HG02852 (cell line): ENCODE measurements around the gene PPCDC.

ENCODE experiments used
- ATAC-seq: cut with Tn5 transposase; IDR thresholded peaks from one replicate; pipeline ENCODE4 v1.9.1; 2021; ENCODE audit warnings: mild to moderate bottlenecking, moderate library complexity; ENCODE audit not compliant: unreplicated experiment

Gene PPCDC

GRCh38 chr15:75023181-75023871 lies at the start of gene PPCDC:
Gene PPCDC (plus strand): TSS chr15:75023590. CDS start chr15:75028319, 4,729 bp downstream.
- peak; percentile 94 for ATAC-seq

GRCh38 chr15:74976159-74976558 lies 47.2 kb upstream of the PPCDC start:
- ATAC-seq: no peak

GRCh38 chr15:74977599-74977998 lies 45.8 kb upstream of the PPCDC start:
- ATAC-seq: no peak

GRCh38 chr15:74978077-74978476 lies 45.3 kb upstream of the PPCDC start:
- no peak for ATAC-seq

GRCh38 chr15:74978503-74978902 lies 44.9 kb upstream of the PPCDC start:
- ATAC-seq: no peak

GRCh38 chr15:74982183-74982582 lies 41.2 kb upstream of the PPCDC start:
- no peak for ATAC-seq

- ATAC-seq: no peak
Measured at GRCh38 chr15:74983725-74984231, 39.6 kb upstream of the PPCDC start.

GRCh38 chr15:74988007-74988800 lies 35.2 kb upstream of the PPCDC start:
- no peak for ATAC-seq

GRCh38 chr15:74989527-74989926 lies 33.9 kb upstream of the PPCDC start:
- ATAC-seq: no peak

- ATAC-seq: no peak
Measured at GRCh38 chr15:74992619-74993018, 30.8 kb upstream of the PPCDC start.

- ATAC-seq: no peak
Measured at GRCh38 chr15:74994236-74994635, 29.2 kb upstream of the PPCDC start.

- no peak for ATAC-seq
Measured at GRCh38 chr15:74994685-74995084, 28.7 kb upstream of the PPCDC start.

- ATAC-seq: no peak
Measured at GRCh38 chr15:74995182-74995778, 28.1 kb upstream of the PPCDC start, which contains the start of gene SCAMP5. Gene SCAMP5 (plus strand): TSS chr15:74995563. CDS start chr15:75011840, 16,277 bp downstream.

GRCh38 chr15:74995779-74996765 lies 27.3 kb upstream of the PPCDC start:
- ATAC-seq: no peak

GRCh38 chr15:74997141-74997540 lies 26.2 kb upstream of the PPCDC start:
- no peak for ATAC-seq

GRCh38 chr15:74997543-74997942 lies 25.8 kb upstream of the PPCDC start:
- no peak for ATAC-seq

GRCh38 chr15:75001310-75001709 lies 22.1 kb upstream of the PPCDC start:
- ATAC-seq: no peak

- no peak for ATAC-seq
Measured at GRCh38 chr15:75002398-75002797, 21.0 kb upstream of the PPCDC start.

GRCh38 chr15:75007216-75007615 lies 16.2 kb upstream of the PPCDC start:
- no peak for ATAC-seq

GRCh38 chr15:75008221-75008625 lies 15.2 kb upstream of the PPCDC start:
- ATAC-seq: peak; percentile 32
